ENCODE measurements around the gene CHRD. TPM values are rescaled to one million over a fixed set of nuclear protein-coding genes. Genes with fewer than 3 reads are reported as not detected.

Gene CHRD
- total RNA-seq, 1 experiment from 2014 or later: 2.7 TPM

GRCh38 chr3:184409946-184410500 is 30.2 kb downstream of the CHRD start (continued):
- no peak for TF ChIP-seq PRDM15 (CRISPR knock-in tag; IDR thresholded peaks at IDR 0.05)
- no peak for TF ChIP-seq ZBTB21 (CRISPR knock-in tag; IDR thresholded peaks at IDR 0.05; ENCODE audit: borderline replicate concordance)
- TF ChIP-seq ZNF396 (CRISPR knock-in tag; IDR thresholded peaks at IDR 0.05; ENCODE audit: borderline replicate concordance): no peak
- TF ChIP-seq MXD4 (CRISPR knock-in tag; IDR thresholded peaks at IDR 0.05; ENCODE audit: borderline replicate concordance): no peak
- TF ChIP-seq KAT7 (CRISPR knock-in tag; IDR thresholded peaks at IDR 0.05; ENCODE audit: borderline replicate concordance): no peak

DNA sequence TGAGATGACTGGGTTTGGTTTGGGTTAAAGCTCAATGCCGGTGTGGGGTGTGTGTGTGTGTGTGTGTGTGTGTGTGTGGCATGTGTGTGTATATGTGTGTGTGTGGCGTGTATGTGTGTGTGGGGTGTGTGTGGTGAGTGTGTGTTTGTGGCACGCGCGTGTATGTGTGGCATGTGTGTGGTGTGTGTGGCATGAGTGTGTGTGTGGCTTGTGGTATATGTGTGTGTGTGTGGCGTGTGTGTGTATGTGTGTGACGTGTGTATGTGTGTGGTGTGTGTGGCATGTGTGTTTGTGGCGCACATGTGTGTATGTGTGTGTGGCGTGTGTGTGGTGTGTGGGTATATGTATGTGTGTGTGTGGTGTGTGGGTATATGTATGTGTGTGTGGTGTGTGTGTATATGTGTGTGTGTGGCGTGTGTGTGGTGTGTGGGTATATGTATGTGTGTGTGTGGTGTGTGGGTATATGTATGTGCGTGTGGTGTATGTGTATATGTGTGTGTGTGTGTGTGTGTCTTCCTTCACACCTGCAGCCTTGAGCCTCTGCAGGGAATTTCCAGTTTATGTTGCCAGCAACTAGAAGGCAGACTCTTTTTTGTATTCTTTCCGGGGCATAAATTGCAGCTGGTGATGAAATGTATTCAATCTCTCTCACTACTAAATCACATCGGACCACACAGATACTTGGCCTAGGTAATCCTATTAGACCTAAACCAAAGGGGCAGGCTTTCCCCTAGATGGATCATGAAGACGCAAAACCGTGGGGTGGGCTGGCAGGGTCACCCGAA is 34.8 kb downstream of the CHRD start:
- POLR2A ChIA-PET: no interaction called here
- no peak overlapping the region for H3K27ac Mint-ChIP-seq
- CTCF ChIA-PET: interaction anchor here (0.6 to 3.9 kb wide), 5 partner anchors 43 to 126 kb away, joined by 3 to 18 read pairs (median 5); no protein-coding TSS in a partner anchor
- TF ChIP-seq, protein P1, sequence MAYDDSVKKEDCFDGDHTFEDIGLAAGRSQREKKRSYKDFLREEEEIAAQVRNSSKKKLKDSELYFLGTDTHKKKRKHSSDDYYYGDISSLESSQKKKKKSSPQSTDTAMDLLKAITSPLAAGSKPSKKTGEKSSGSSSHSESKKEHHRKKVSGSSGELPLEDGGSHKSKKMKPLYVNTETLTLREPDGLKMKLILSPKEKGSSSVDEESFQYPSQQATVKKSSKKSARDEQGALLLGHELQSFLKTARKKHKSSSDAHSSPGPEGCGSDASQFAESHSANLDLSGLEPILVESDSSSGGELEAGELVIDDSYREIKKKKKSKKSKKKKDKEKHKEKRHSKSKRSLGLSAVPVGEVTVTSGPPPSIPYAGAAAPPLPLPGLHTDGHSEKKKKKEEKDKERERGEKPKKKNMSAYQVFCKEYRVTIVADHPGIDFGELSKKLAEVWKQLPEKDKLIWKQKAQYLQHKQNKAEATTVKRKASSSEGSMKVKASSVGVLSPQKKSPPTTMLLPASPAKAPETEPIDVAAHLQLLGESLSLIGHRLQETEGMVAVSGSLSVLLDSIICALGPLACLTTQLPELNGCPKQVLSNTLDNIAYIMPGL (CRISPR knock-in tag; IDR thresholded peaks at IDR 0.05): no peak
- TF ChIP-seq, protein P2, sequence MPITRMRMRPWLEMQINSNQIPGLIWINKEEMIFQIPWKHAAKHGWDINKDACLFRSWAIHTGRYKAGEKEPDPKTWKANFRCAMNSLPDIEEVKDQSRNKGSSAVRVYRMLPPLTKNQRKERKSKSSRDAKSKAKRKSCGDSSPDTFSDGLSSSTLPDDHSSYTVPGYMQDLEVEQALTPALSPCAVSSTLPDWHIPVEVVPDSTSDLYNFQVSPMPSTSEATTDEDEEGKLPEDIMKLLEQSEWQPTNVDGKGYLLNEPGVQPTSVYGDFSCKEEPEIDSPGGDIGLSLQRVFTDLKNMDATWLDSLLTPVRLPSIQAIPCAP (CRISPR knock-in tag; IDR thresholded peaks at IDR 0.05): no peak
- no peak for TF ChIP-seq TP53 (CRISPR knock-in tag; IDR thresholded peaks at IDR 0.05)
- TF ChIP-seq SMAD3 (CRISPR knock-in tag; IDR thresholded peaks at IDR 0.05; ENCODE audit: borderline replicate concordance): no peak
- TF ChIP-seq, protein P3, sequence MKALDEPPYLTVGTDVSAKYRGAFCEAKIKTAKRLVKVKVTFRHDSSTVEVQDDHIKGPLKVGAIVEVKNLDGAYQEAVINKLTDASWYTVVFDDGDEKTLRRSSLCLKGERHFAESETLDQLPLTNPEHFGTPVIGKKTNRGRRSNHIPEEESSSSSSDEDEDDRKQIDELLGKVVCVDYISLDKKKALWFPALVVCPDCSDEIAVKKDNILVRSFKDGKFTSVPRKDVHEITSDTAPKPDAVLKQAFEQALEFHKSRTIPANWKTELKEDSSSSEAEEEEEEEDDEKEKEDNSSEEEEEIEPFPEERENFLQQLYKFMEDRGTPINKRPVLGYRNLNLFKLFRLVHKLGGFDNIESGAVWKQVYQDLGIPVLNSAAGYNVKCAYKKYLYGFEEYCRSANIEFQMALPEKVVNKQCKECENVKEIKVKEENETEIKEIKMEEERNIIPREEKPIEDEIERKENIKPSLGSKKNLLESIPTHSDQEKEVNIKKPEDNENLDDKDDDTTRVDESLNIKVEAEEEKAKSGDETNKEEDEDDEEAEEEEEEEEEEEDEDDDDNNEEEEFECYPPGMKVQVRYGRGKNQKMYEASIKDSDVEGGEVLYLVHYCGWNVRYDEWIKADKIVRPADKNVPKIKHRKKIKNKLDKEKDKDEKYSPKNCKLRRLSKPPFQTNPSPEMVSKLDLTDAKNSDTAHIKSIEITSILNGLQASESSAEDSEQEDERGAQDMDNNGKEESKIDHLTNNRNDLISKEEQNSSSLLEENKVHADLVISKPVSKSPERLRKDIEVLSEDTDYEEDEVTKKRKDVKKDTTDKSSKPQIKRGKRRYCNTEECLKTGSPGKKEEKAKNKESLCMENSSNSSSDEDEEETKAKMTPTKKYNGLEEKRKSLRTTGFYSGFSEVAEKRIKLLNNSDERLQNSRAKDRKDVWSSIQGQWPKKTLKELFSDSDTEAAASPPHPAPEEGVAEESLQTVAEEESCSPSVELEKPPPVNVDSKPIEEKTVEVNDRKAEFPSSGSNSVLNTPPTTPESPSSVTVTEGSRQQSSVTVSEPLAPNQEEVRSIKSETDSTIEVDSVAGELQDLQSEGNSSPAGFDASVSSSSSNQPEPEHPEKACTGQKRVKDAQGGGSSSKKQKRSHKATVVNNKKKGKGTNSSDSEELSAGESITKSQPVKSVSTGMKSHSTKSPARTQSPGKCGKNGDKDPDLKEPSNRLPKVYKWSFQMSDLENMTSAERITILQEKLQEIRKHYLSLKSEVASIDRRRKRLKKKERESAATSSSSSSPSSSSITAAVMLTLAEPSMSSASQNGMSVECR (CRISPR knock-in tag; IDR thresholded peaks at IDR 0.05; ENCODE audit: borderline replicate concordance): no peak
- no peak for TF ChIP-seq CREM (CRISPR knock-in tag; IDR thresholded peaks at IDR 0.05)
- TF ChIP-seq NR3C1 (CRISPR knock-in tag; conservative IDR thresholded peaks at IDR 0.05; ENCODE audit: low read depth): no peak
- TF ChIP-seq, protein P4, sequence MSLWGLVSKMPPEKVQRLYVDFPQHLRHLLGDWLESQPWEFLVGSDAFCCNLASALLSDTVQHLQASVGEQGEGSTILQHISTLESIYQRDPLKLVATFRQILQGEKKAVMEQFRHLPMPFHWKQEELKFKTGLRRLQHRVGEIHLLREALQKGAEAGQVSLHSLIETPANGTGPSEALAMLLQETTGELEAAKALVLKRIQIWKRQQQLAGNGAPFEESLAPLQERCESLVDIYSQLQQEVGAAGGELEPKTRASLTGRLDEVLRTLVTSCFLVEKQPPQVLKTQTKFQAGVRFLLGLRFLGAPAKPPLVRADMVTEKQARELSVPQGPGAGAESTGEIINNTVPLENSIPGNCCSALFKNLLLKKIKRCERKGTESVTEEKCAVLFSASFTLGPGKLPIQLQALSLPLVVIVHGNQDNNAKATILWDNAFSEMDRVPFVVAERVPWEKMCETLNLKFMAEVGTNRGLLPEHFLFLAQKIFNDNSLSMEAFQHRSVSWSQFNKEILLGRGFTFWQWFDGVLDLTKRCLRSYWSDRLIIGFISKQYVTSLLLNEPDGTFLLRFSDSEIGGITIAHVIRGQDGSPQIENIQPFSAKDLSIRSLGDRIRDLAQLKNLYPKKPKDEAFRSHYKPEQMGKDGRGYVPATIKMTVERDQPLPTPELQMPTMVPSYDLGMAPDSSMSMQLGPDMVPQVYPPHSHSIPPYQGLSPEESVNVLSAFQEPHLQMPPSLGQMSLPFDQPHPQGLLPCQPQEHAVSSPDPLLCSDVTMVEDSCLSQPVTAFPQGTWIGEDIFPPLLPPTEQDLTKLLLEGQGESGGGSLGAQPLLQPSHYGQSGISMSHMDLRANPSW (CRISPR knock-in tag; conservative IDR thresholded peaks at IDR 0.05; ENCODE audit: low read depth): no peak
- no peak for TF ChIP-seq JAZF1 (CRISPR knock-in tag; IDR thresholded peaks at IDR 0.05)
- TF ChIP-seq ZSCAN18 (CRISPR knock-in tag; IDR thresholded peaks at IDR 0.05): no peak
- TF ChIP-seq ZNF396 (CRISPR knock-in tag; IDR thresholded peaks at IDR 0.05; ENCODE audit: borderline replicate concordance): no peak
- no peak for TF ChIP-seq ZNF512 (CRISPR knock-in tag; IDR thresholded peaks at IDR 0.05; ENCODE audit: borderline replicate concordance)
- TF ChIP-seq SP1 (CRISPR knock-in tag; conservative IDR thresholded peaks at IDR 0.05): no peak

More for the DNA sequence above, 34.8 kb downstream of the CHRD start:
- Mint-ChIP-seq H3K4me1 (no peaks in the 10 kb centered on the region; the same call in 1 of the 2 replicates), H3K27me3 (ENCODE audit: low read depth) (no peaks in the 10 kb centered on the region), H3K36me3 (no peaks in the 10 kb centered on the region), H3K4me3 (no peak overlapping the region), H3K9me3 (no peaks in the 10 kb centered on the region)
- ATAC-seq: no peak
- no peak for DNase-seq (ENCODE audit: low spot score)
